ENCODE results near the gene TEAD2.
A peak's percentile ranks its signal among the peaks of the same experiment; 100 is the strongest.

The TEAD2 gene

GRCh38 chr19:49403404-49404187 is 41.4 kb upstream of the TEAD2 start:
- no peak for DNase-seq (ENCODE audit: low read depth)
- H3K4me3 ChIP-seq (ENCODE audit: low read length): no peak overlapping the region
- TF ChIP-seq, protein P1, sequence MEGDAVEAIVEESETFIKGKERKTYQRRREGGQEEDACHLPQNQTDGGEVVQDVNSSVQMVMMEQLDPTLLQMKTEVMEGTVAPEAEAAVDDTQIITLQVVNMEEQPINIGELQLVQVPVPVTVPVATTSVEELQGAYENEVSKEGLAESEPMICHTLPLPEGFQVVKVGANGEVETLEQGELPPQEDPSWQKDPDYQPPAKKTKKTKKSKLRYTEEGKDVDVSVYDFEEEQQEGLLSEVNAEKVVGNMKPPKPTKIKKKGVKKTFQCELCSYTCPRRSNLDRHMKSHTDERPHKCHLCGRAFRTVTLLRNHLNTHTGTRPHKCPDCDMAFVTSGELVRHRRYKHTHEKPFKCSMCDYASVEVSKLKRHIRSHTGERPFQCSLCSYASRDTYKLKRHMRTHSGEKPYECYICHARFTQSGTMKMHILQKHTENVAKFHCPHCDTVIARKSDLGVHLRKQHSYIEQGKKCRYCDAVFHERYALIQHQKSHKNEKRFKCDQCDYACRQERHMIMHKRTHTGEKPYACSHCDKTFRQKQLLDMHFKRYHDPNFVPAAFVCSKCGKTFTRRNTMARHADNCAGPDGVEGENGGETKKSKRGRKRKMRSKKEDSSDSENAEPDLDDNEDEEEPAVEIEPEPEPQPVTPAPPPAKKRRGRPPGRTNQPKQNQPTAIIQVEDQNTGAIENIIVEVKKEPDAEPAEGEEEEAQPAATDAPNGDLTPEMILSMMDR (IDR thresholded peaks at IDR 0.05; ENCODE audit: insufficient read depth, low read depth, low read length, missing control alignments): no peak

- DNase-seq (ENCODE audit: low read depth): peak; percentile 45
- TF ChIP-seq, protein P1 (IDR thresholded peaks at IDR 0.05; ENCODE audit: insufficient read depth, low read depth, low read length, missing control alignments): no peak
- H3K4me3 ChIP-seq (ENCODE audit: low read length): no peak overlapping the region
These were observed 37.8 kb upstream of the TEAD2 start for GRCh38 chr19:49400029-49400428.

DNA sequence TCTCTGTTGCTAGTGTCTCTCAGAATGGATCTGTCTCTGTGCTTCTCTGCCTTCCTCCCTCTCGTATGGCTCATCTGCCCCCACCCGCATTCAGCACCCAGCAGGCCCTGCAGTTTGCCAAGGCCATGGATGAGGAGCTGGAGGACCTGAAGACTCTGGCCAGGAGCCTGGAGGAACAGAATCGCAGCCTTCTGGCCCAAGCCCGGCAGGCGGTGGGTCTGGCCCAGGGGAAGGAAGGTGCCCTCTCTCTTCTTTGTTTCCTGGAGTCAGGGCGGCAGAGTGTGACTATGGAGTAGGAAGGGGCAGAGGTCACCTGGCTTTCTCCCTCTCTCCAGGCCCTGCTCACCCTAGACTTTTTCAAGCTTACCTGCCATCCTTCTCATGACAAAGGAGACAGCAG is 36.7 kb upstream of the TEAD2 start:
- no peak for DNase-seq (ENCODE audit: low read depth)
- TF ChIP-seq, protein P1 (IDR thresholded peaks at IDR 0.05; ENCODE audit: insufficient read depth, low read depth, low read length, missing control alignments): no peak

GRCh38 chr19:49398001-49398615 is 35.9 kb upstream of the TEAD2 start:
- no peak overlapping the region for H3K4me3 ChIP-seq (ENCODE audit: low read length)
- TF ChIP-seq, protein P1 (IDR thresholded peaks at IDR 0.05; ENCODE audit: insufficient read depth, low read depth, low read length, missing control alignments): no peak
- DNase-seq (ENCODE audit: low read depth): no peak

More for the DNA sequence above, 36.7 kb upstream of the TEAD2 start:
- H3K4me3 ChIP-seq (ENCODE audit: low read length): no peak overlapping the region

- TF ChIP-seq, protein P1 (IDR thresholded peaks at IDR 0.05; ENCODE audit: insufficient read depth, low read depth, low read length, missing control alignments): no peak
- no peak for DNase-seq (ENCODE audit: low read depth)
- H3K4me3 ChIP-seq (ENCODE audit: low read length): no peak overlapping the region
These were observed 34.7 kb upstream of the TEAD2 start for GRCh38 chr19:49396738-49397505.

- DNase-seq (ENCODE audit: low read depth): no peak
- H3K4me3 ChIP-seq (ENCODE audit: low read length): no peak overlapping the region
- TF ChIP-seq, protein P1 (IDR thresholded peaks at IDR 0.05; ENCODE audit: insufficient read depth, low read depth, low read length, missing control alignments): no peak
These were observed 33.6 kb upstream of the TEAD2 start for GRCh38 chr19:49395581-49396407.
